GM10266 (cell line): ENCODE data around the gene KDM2A.

Experiments
- DNase-seq: peaks from one replicate; pipeline ENCODE4 v3.0.0; 2012; ENCODE audit errors: extremely low spot score
- TF ChIP-seq, protein P1 (sequence below): IDR thresholded peaks from 2 replicates; pipeline ENCODE4 v1.5.1; 2012; ENCODE audit warnings: mild to moderate bottlenecking, low read depth; ENCODE audit not compliant: control insufficient read depth, insufficient read depth; ENCODE audit errors: missing control alignments

The KDM2A gene

DNA sequence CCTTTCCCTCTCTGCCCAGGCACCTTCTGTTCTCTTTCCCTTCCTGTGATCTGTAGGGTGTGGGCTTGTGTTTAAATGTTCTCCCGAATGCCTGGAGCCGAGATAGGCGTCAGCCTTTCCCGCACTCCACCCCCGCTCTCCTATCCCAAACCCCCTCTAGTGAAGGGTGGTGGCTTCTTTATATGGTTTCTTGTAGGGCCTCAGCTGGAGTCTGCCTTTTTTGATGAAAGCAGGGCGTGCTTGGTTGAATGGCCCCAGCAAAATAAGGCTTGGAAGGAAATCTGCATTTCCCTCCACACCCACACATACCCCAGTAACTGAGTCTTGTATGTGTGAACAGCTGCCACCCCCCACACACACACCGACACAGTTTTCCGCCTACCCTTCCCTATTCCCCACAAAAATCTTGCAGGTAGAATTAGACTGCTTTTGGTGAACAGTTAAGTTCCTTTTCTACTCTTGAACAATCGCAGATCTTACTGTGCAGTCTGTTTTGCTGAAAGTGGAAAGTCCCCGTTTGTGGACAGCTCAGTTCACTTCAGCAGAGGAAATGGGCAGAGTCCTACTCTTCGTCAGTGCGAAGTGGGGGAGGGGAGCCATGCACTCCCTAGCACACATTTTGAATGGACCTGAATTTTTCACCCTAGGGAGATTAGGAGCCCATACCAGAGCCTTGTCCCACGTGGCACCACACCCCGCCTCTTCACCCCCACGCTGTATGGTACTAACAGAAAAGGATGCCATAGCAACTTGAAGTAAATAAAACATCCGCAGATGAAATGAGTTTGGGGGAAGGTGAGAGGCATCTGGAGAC lies 121.7 kb downstream of the KDM2A start:
- DNase-seq = peak; percentile 64
- TF ChIP-seq, protein P1, sequence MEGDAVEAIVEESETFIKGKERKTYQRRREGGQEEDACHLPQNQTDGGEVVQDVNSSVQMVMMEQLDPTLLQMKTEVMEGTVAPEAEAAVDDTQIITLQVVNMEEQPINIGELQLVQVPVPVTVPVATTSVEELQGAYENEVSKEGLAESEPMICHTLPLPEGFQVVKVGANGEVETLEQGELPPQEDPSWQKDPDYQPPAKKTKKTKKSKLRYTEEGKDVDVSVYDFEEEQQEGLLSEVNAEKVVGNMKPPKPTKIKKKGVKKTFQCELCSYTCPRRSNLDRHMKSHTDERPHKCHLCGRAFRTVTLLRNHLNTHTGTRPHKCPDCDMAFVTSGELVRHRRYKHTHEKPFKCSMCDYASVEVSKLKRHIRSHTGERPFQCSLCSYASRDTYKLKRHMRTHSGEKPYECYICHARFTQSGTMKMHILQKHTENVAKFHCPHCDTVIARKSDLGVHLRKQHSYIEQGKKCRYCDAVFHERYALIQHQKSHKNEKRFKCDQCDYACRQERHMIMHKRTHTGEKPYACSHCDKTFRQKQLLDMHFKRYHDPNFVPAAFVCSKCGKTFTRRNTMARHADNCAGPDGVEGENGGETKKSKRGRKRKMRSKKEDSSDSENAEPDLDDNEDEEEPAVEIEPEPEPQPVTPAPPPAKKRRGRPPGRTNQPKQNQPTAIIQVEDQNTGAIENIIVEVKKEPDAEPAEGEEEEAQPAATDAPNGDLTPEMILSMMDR = no peak

GRCh38 chr11:67242548-67242947 lies 123.5 kb downstream of the KDM2A start:
- TF ChIP-seq, protein P1 = no peak

DNA sequence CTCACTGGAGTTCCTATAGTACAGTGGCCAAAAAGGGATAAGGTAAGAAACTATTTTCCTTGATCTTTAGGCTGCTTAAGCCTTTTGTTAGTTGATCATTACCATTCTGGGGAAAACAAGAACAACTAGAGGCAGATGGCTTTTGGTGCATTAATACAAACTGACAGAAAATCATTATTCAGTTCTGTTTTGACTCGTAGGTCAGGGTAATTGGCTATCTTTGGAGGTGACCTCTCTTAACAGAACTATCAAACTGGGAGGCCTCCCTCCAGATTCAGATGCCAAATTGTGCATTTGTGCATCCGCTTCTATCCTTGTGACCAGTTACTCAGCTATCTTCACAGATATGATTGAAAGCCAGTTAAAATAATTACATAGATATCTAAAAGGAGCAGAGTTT lies 124.0 kb downstream of the KDM2A start:
- TF ChIP-seq, protein P1 = no peak
- no peak for DNase-seq

More at GRCh38 chr11:67242548-67242947, 123.5 kb downstream of the KDM2A start:
- no peak for DNase-seq

DNA sequence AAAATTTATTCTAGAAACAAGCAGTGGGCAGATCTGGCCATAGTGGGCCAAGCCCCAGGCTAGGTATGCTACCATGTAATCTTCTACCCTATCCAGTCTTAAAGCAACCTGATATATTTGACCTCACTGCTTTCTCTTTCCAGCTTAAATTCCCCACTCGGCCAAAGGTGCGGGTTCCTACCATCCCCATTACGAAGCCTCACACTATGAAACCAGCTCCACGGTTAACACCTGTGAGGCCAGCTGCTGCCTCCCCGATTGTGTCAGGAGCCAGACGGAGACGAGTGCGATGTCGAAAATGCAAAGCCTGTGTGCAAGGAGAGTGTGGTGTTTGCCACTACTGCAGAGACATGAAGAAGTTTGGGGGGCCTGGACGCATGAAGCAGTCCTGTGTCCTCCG lies 126.0 kb downstream of the KDM2A start:
- TF ChIP-seq, protein P1 = no peak

DNA sequence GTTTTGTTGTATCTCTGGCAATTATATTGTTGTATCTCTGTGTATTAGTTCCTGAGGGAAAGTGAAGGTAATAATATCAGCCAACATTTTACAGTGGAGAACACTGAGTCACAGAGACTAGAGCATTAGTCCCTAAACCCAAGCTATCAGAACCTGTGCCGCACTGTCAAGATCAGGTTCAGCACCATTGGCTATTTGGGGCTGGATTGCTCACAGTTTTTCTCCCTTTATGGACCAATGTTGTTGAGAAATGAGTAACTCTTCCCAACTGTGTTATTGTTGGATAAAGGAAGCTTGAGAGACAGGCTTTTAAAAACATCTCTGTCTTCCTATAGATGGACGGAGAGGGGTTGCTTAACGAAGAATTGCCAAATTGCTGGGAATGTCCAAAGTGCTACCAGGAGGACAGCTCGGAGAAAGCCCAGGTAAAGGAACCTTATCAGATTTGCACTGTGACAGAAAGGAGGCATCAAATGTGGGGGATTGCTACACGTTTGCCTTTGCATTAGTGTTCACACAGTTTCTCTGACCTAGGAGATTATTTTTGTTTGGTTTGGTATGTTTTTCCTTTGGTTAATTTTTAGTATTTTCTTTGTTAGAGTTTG lies 129.0 kb downstream of the KDM2A start:
- TF ChIP-seq, protein P1 = no peak
- DNase-seq = no peak

More for the DNA sequence above, 126.0 kb downstream of the KDM2A start:
- no peak for DNase-seq

DNA sequence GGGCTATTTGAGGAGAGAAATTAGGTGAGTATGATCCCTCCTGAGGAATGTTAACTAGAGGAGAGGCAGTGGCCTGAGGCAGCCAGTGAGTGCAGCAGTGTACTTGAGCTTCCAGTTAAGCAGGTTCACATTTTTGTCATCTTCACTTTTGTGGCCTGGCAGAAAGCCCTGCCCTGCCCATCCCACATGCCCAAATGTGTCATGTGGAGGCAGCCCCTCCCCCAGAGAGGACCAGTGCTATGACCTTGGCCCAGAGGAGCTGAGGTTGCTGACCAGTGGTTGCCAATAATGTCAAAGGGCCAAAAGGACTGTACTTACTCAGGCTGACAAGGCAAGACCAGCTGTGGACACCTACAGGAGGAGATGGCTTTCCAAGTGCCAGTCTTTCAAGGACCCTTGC lies 129.6 kb downstream of the KDM2A start:
- DNase-seq = no peak
- TF ChIP-seq, protein P1 = no peak
